Measurements from ENCODE around the gene CDC42. TPM values are rescaled to one million over a fixed set of nuclear protein-coding genes. Genes with fewer than 3 reads are reported as not detected.

The CDC42 gene
- total RNA-seq, 3 donors from 2014 or later (not counting 1 experiment from before 2014, with no cell fraction given) = 454 to 470 (median 463) TPM

GRCh38 chr1:22104865-22105437, 52.4 kb downstream of the CDC42 start:
- H3K4me1 Mint-ChIP-seq = peaks cover 82 to 86% of the 10 kb centered on the region in 2 donors
- peak overlapping the region; percentile 51 for H3K4me3 Mint-ChIP-seq
- intact Hi-C loops (cut with micrococcal nuclease) = loop anchor here (1.0 to 10.0 kb wide), 3 partner anchors 38 to 310 kb away; no protein-coding TSS in a partner anchor
- Histone ChIP-seq H3K4me3 (ENCODE audit: low read length) (no peak overlapping the region), H3K27ac (ENCODE audit: low read length) (peak overlapping the region; percentile 68), H3K9me3 (ENCODE audit: control insufficient read depth, insufficient read depth, low read length) (no peaks in the 10 kb centered on the region), H3K4me1 (ENCODE audit: control insufficient read depth, insufficient read depth, low read length) (peaks cover 23% of the 10 kb centered on the region), H3K27me3 (ENCODE audit: control insufficient read depth, insufficient read depth, low read length) (no peaks in the 10 kb centered on the region), H3K36me3 (ENCODE audit: control insufficient read depth, insufficient read depth, low read length) (peaks cover 33% of the 10 kb centered on the region)
- no peaks in the 10 kb centered on the region for H3K36me3 Mint-ChIP-seq
- ATAC-seq (peak; percentile 77 to 83 (median 83)), DNase-seq (peak; percentile 40 to 75)
- peak overlapping the region; percentile 90 for H3K27ac Mint-ChIP-seq
- WGBS (ENCODE audit: insufficient coverage) = 100% methylated on average over 1 of the region's 6 CpGs
- H3K27me3 Mint-ChIP-seq (ENCODE audit: low read depth in 2 of 2) = no peaks in the 10 kb centered on the region
- TF ChIP-seq, protein P1, sequence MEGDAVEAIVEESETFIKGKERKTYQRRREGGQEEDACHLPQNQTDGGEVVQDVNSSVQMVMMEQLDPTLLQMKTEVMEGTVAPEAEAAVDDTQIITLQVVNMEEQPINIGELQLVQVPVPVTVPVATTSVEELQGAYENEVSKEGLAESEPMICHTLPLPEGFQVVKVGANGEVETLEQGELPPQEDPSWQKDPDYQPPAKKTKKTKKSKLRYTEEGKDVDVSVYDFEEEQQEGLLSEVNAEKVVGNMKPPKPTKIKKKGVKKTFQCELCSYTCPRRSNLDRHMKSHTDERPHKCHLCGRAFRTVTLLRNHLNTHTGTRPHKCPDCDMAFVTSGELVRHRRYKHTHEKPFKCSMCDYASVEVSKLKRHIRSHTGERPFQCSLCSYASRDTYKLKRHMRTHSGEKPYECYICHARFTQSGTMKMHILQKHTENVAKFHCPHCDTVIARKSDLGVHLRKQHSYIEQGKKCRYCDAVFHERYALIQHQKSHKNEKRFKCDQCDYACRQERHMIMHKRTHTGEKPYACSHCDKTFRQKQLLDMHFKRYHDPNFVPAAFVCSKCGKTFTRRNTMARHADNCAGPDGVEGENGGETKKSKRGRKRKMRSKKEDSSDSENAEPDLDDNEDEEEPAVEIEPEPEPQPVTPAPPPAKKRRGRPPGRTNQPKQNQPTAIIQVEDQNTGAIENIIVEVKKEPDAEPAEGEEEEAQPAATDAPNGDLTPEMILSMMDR (IDR thresholded peaks at IDR 0.05) = no peak
- H3K9me3 Mint-ChIP-seq = no peaks in the 10 kb centered on the region

- DNase-seq (peak in 1 of 2 donors; percentile 72), ATAC-seq (peak; percentile 61 to 69 (median 65))
- Histone ChIP-seq H3K4me1 (ENCODE audit: control insufficient read depth, insufficient read depth, low read length) (peaks cover 23% of the 10 kb centered on the region), H3K36me3 (ENCODE audit: control insufficient read depth, insufficient read depth, low read length) (peaks cover 28% of the 10 kb centered on the region), H3K9me3 (ENCODE audit: control insufficient read depth, insufficient read depth, low read length) (no peaks in the 10 kb centered on the region), H3K4me3 (ENCODE audit: low read length) (no peak overlapping the region), H3K27me3 (ENCODE audit: control insufficient read depth, insufficient read depth, low read length) (no peaks in the 10 kb centered on the region), H3K27ac (ENCODE audit: low read length) (peak overlapping the region; percentile 68)
- Mint-ChIP-seq H3K9me3 (no peaks in the 10 kb centered on the region), H3K4me3 (peak overlapping the region; percentile 51), H3K27me3 (ENCODE audit: low read depth in 2 of 2) (no peaks in the 10 kb centered on the region), H3K4me1 (peaks cover 77 to 79% of the 10 kb centered on the region in 2 donors), H3K36me3 (no peaks in the 10 kb centered on the region), H3K27ac (peak overlapping the region; percentile 90)
- intact Hi-C loops (cut with micrococcal nuclease) = loop anchor here (1.0 to 10.0 kb wide), 2 partner anchors 51 to 309 kb away; no protein-coding TSS in a partner anchor
- TF ChIP-seq, protein P1 (IDR thresholded peaks at IDR 0.05) = peak; percentile 86
- WGBS (ENCODE audit: insufficient coverage) = 64% methylated on average over 4 of the region's 5 CpGs
These were observed 53.2 kb downstream of the CDC42 start for GRCh38 chr1:22105611-22106207.

GRCh38 chr1:22107126-22107525, 54.6 kb downstream of the CDC42 start:
- Mint-ChIP-seq H3K4me1 (peaks cover 70 to 83% of the 10 kb centered on the region in 2 donors), H3K27ac (peak overlapping the region; percentile 90), H3K36me3 (no peaks in the 10 kb centered on the region), H3K27me3 (ENCODE audit: low read depth in 2 of 2) (no peaks in the 10 kb centered on the region), H3K9me3 (no peaks in the 10 kb centered on the region), H3K4me3 (no peak overlapping the region)
- Histone ChIP-seq H3K36me3 (ENCODE audit: control insufficient read depth, insufficient read depth, low read length) (peaks cover 37% of the 10 kb centered on the region), H3K27ac (ENCODE audit: low read length) (no peak overlapping the region), H3K4me1 (ENCODE audit: control insufficient read depth, insufficient read depth, low read length) (peaks cover 34% of the 10 kb centered on the region), H3K27me3 (ENCODE audit: control insufficient read depth, insufficient read depth, low read length) (no peaks in the 10 kb centered on the region), H3K9me3 (ENCODE audit: control insufficient read depth, insufficient read depth, low read length) (no peaks in the 10 kb centered on the region), H3K4me3 (ENCODE audit: low read length) (no peak overlapping the region)
- no peak for ATAC-seq
- TF ChIP-seq, protein P1 (IDR thresholded peaks at IDR 0.05) = no peak
- 100% methylated on average over 4 of the region's 5 CpGs for WGBS (ENCODE audit: insufficient coverage)
- intact Hi-C loops (cut with micrococcal nuclease) = loop anchor here (10.0 kb wide), 1 partner anchor 308 kb away; no protein-coding TSS in a partner anchor
- DNase-seq = no peak
